GM12878 (cell line): ENCODE results near the gene ATP6V1D.

Experiments
- GABPA ChIP-seq: IDR thresholded peaks from 2 replicates; pipeline ENCODE4 v1.6.1; 2014; ENCODE audit warnings: antibody characterized with exemption, low read depth, mild to moderate bottlenecking, inconsistent platforms
- PAX8 ChIP-seq: fragments of 450-650 bp; IDR thresholded peaks from 2 replicates; pipeline ENCODE4 v1.6.1; 2017; ENCODE audit warnings: mild to moderate bottlenecking, moderate library complexity
- POLR2AphosphoS5 ChIP-seq: IDR thresholded peaks from 2 replicates; pipeline ENCODE4 v1.6.1; 2011; ENCODE audit warnings: mild to moderate bottlenecking, low read length, inconsistent platforms
- RAD21 ChIP-seq: IDR thresholded peaks from 2 replicates; pipeline ENCODE4 v1.6.1; 2011; ENCODE audit warnings: mild to moderate bottlenecking, low read depth, low read length, moderate library complexity; ENCODE audit not compliant: insufficient read depth
- SREBF1 ChIP-seq: IDR thresholded peaks from 2 replicates; pipeline ENCODE4 v1.6.1; 2012; ENCODE audit warnings: mild to moderate bottlenecking, low read length
- SRF ChIP-seq, 2 experiments: IDR thresholded peaks; 2 replicates each; pipeline ENCODE4 v1.6.1; 2011; ENCODE audit warnings: low read depth in 2 of 2, low read length in 2 of 2, mild to moderate bottlenecking in 1 of 2, moderate library complexity in 1 of 2
- TCF12 ChIP-seq: IDR thresholded peaks from 2 replicates; pipeline ENCODE4 v1.6.1; 2011; ENCODE audit warnings: low read depth, mild to moderate bottlenecking, low read length
- ZNF622 ChIP-seq: fragments of 450-650 bp; IDR thresholded peaks from 2 replicates; pipeline ENCODE4 v1.6.1; 2017; ENCODE audit warnings: mild to moderate bottlenecking, inconsistent platforms
- TF ChIP-seq, protein P1 (sequence below), 3 experiments: IDR thresholded peaks in 2 of 3; conservative IDR thresholded peaks in 1 of 3; 2 replicates each; pipeline ENCODE4 v1.5.1; 2011; ENCODE audit warnings: low read depth in 3 of 3, low read length in 3 of 3, mild to moderate bottlenecking in 3 of 3, control low read depth in 2 of 3, moderate library complexity in 2 of 3, inconsistent platforms in 1 of 3, mixed read lengths in 1 of 3; ENCODE audit not compliant: control insufficient read depth in 2 of 3, insufficient read depth in 1 of 3; ENCODE audit errors: extremely low read depth in 1 of 3

- TF ChIP-seq, protein P1, sequence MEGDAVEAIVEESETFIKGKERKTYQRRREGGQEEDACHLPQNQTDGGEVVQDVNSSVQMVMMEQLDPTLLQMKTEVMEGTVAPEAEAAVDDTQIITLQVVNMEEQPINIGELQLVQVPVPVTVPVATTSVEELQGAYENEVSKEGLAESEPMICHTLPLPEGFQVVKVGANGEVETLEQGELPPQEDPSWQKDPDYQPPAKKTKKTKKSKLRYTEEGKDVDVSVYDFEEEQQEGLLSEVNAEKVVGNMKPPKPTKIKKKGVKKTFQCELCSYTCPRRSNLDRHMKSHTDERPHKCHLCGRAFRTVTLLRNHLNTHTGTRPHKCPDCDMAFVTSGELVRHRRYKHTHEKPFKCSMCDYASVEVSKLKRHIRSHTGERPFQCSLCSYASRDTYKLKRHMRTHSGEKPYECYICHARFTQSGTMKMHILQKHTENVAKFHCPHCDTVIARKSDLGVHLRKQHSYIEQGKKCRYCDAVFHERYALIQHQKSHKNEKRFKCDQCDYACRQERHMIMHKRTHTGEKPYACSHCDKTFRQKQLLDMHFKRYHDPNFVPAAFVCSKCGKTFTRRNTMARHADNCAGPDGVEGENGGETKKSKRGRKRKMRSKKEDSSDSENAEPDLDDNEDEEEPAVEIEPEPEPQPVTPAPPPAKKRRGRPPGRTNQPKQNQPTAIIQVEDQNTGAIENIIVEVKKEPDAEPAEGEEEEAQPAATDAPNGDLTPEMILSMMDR (IDR thresholded peaks at IDR 0.05 in 2 of 3, conservative IDR thresholded peaks at IDR 0.05 in 1 of 3; ENCODE audit: control insufficient read depth in 2 of 3, extremely low read depth in 1 of 3, insufficient read depth in 1 of 3, low read depth in 3 of 3, low read length in 3 of 3) = no peak
- no peak for TF ChIP-seq ZNF622
- TF ChIP-seq TCF12 = no peak
- no peak for TF ChIP-seq GABPA
- no peak for TF ChIP-seq SREBF1
- no peak for TF ChIP-seq PAX8
- TF ChIP-seq POLR2AphosphoS5 = no peak
- TF ChIP-seq RAD21 = no peak
- TF ChIP-seq SRF (IDR thresholded peaks at IDR 0.05; ENCODE audit: low read depth in 2 of 2, low read length in 2 of 2) = no peak
These were observed 35.7 kb upstream of the ATP6V1D start for GRCh38 chr14:67395086-67395875.
